ENCODE measurements around the gene ACOXL. TPM values are rescaled to one million over a fixed set of nuclear protein-coding genes. Genes with fewer than 3 reads are reported as not detected.
"Not testable (repeated sequence)": the region's sequence is repeated elsewhere in the genome, so short reads cannot be mapped to it uniquely, and the experiment has no call there.

ACOXL gene
- total and polyA plus RNA-seq, 12 donors = 0.05 to 0.19 (median 0.12) TPM; not detected in 8

GRCh38 chr2:110690083-110690965 lies 42.0 kb upstream of the ACOXL start:
- TF ChIP-seq CTCF (IDR thresholded peaks at IDR 0.05) (no peak), POLR2A (IDR thresholded peaks at IDR 0.05) (no peak)
- Histone ChIP-seq H3K4me3 (no peak overlapping the region), H3K36me3 (replicated peaks in 1 of 2) (no peaks in the 10 kb centered on the region), H3K9me3 (replicated peaks in 1 of 3) (no peaks in the 10 kb centered on the region), H3K27me3 (no peaks in the 10 kb centered on the region), H3K4me1 (replicated peaks in 1 of 2) (no peaks in the 10 kb centered on the region), H3K27ac (no peak overlapping the region)
- DNase-seq = no peak
- WGBS, 4 donors = 79 to 95% (median 85%) methylated on average over 4 of the region's 4 CpGs
- intact Hi-C loops (cut with DNase I) = no loop called here

GRCh38 chr2:110691612-110692258 lies 40.6 kb upstream of the ACOXL start:
- no peaks in the 10 kb centered on the region for H3K36me3 ChIP-seq (replicated peaks in 1 of 2)
- no peak for DNase-seq
- no peaks in the 10 kb centered on the region for H3K4me1 ChIP-seq (replicated peaks in 1 of 2)
- no peak for TF ChIP-seq POLR2A (IDR thresholded peaks at IDR 0.05)
- TF ChIP-seq CTCF (IDR thresholded peaks at IDR 0.05) = no peak
- H3K27me3 ChIP-seq = no peaks in the 10 kb centered on the region
- no peak overlapping the region for H3K4me3 ChIP-seq
- 91 to 95% (median 92%) methylated on average over 11 of the region's 11 CpGs for WGBS, 4 donors
- H3K27ac ChIP-seq = no peak overlapping the region
- no peaks in the 10 kb centered on the region for H3K9me3 ChIP-seq (replicated peaks in 1 of 3)
- intact Hi-C loops (cut with DNase I) = no loop called here

GRCh38 chr2:110695146-110695898 lies 37.1 kb upstream of the ACOXL start:
- H3K9me3 ChIP-seq (replicated peaks in 1 of 3); H3K4me3 ChIP-seq; H3K36me3 ChIP-seq (replicated peaks in 1 of 2); intact Hi-C loops (cut with DNase I); H3K27ac ChIP-seq; DNase-seq; H3K27me3 ChIP-seq; H3K4me1 ChIP-seq (replicated peaks in 1 of 2): not testable (repeated sequence)
- 37 to 57% (median 52%) methylated on average over 5 of the region's 5 CpGs for WGBS, 4 donors

GRCh38 chr2:110698253-110698652 lies 34.1 kb upstream of the ACOXL start:
- DNase-seq; H3K4me1 ChIP-seq (replicated peaks in 1 of 2); intact Hi-C loops (cut with DNase I); H3K4me3 ChIP-seq; H3K27ac ChIP-seq; H3K9me3 ChIP-seq (replicated peaks in 1 of 3); H3K27me3 ChIP-seq; H3K36me3 ChIP-seq (replicated peaks in 1 of 2): not testable (repeated sequence)
- WGBS, 4 donors = no CpG with 5 or more reads among the region's 6 CpGs
